Panc1 (cell line): Measurements from ENCODE around the gene AKT1. TPM values are rescaled to one million over a fixed set of nuclear protein-coding genes. Genes with fewer than 3 reads are reported as not detected.

Experiments used
- ATAC-seq: fragments of 200-7000 bp; cut with Tn5 transposase; 2 replicates; pipeline ENCODE4 v1.9.1; 2020; ENCODE audit warnings: mild to moderate bottlenecking, moderate library complexity
- BruUV-seq: library from RNA; stranded (reverse); fragments of 400-500 nt; replicated peaks from 2 replicates; lab custom pipeline; 2021; lab: Mats Ljungman, UMichigan
- CTCF ChIA-PET: fragments of 300-600 bp; sonication (Branson Sonifier 250); formaldehyde crosslinking; loops from one replicate; lab custom pipeline; 2022; ENCODE audit warnings: antibody characterized with exemption; lab: Charles Lee
- POLR2A ChIA-PET: fragments of 300-600 bp; sonication (Branson Sonifier 250); formaldehyde crosslinking; loops from one replicate; lab custom pipeline; 2022; ENCODE audit warnings: antibody characterized with exemption; lab: Charles Lee
- DNase-seq: peaks from one replicate; pipeline ENCODE4 v3.0.0-alpha.2; 2010; ENCODE audit warnings: low read depth, low spot score
- H3K27ac ChIP-seq: 2 replicates; pipeline ENCODE4 v1.5.1; 2011; ENCODE audit warnings: mild to moderate bottlenecking, low read length, inconsistent platforms
- H3K27me3 ChIP-seq: fragments of 200-500 bp; sonication (Bioruptor generic); 2 replicates; pipeline ENCODE4 v1.6.0; 2014; ENCODE audit warnings: low read length, inconsistent platforms; ENCODE audit not compliant: control insufficient read depth, insufficient read depth
- H3K36me3 ChIP-seq: fragments of 200-500 bp; sonication (Bioruptor generic); 2 replicates; pipeline ENCODE4 v1.5.1; 2014; ENCODE audit warnings: inconsistent platforms, mild to moderate bottlenecking, low read length, moderate library complexity; ENCODE audit not compliant: control insufficient read depth, insufficient read depth
- H3K4me1 ChIP-seq: 2 replicates; pipeline ENCODE4 v1.5.1; 2011; ENCODE audit warnings: inconsistent platforms, mild to moderate bottlenecking, low read length, moderate library complexity; ENCODE audit not compliant: control insufficient read depth, insufficient read depth
- H3K4me3 ChIP-seq, 2 experiments: 2 replicates each; pipeline ENCODE4 v1.5.1; 2011 to 2012; ENCODE audit warnings: low read depth in 2 of 2, low read length in 2 of 2, mild to moderate bottlenecking in 2 of 2, inconsistent platforms in 1 of 2, moderate library complexity in 1 of 2
- H3K9me3 ChIP-seq: fragments of 200-500 bp; sonication (Bioruptor generic); 2 replicates; pipeline ENCODE4 v1.5.1; 2014; ENCODE audit warnings: low read depth, mild to moderate bottlenecking, inconsistent platforms, low read length, moderate library complexity; ENCODE audit not compliant: control insufficient read depth, insufficient read depth
- CTCF ChIP-seq: fragments of 450-650 bp; IDR thresholded peaks from 2 replicates; pipeline ENCODE4 v1.5.1; 2017; ENCODE audit warnings: mild to moderate bottlenecking
- POLR2AphosphoS5 ChIP-seq: IDR thresholded peaks from 2 replicates; pipeline ENCODE4 v1.6.1; 2012; ENCODE audit warnings: mild to moderate bottlenecking, low read depth, low read length, moderate library complexity
- REST ChIP-seq, 2 experiments: IDR thresholded peaks; 2 replicates each; pipeline ENCODE4 v1.6.1; 2011 to 2012; ENCODE audit warnings: low read depth in 2 of 2, control low read depth in 1 of 2, low read length in 1 of 2, mild to moderate bottlenecking in 1 of 2, moderate library complexity in 1 of 2; ENCODE audit not compliant: insufficient read depth in 1 of 2
- SIN3A ChIP-seq: IDR thresholded peaks from 2 replicates; pipeline ENCODE4 v1.6.1; 2012; ENCODE audit warnings: low read depth, mild to moderate bottlenecking, low read length, moderate library complexity, borderline replicate concordance; ENCODE audit not compliant: insufficient read depth
- TCF7L2 ChIP-seq: IDR thresholded peaks from 2 replicates; pipeline ENCODE4 v1.6.1; 2011; ENCODE audit warnings: mild to moderate bottlenecking, low read depth, low read length, inconsistent platforms
- in situ Hi-C: cut with HindIII; loops from 2 replicates; pipeline ENCODE4 v1.10.0; 2016; ENCODE audit warnings: low sequenced_read_pairs, low pct_unique_long_range_greater_than_20kb
- intact Hi-C: fragments of 100-400 bp; cut with micrococcal nuclease; formaldehyde crosslinking; loops from one replicate; pipeline ENCODE4 v1.10.0; 2022; ENCODE audit not compliant: unreplicated experiment
- total RNA-seq: library from RNA; stranded (reverse); gene quantifications from one replicate; pipeline ENCODE4 v1.2.1, GENCODE V29; 2021; ENCODE audit not compliant: unreplicated experiment

AKT1 gene
- total RNA-seq, 1 experiment from 2014 or later: 175 TPM

- no peaks in the 10 kb centered on the region for H3K27me3 ChIP-seq
- POLR2A ChIA-PET: interaction anchor here (0.7 kb wide), 1 partner anchor 129 kb away, joined by 3 read pairs; no protein-coding TSS in a partner anchor
- ATAC-seq: no peak
- intact Hi-C loops: loop anchor here (5.0 kb wide), 1 partner anchor 61 kb away; no protein-coding TSS in a partner anchor
- CTCF ChIA-PET: no interaction called here
- H3K27ac ChIP-seq: no peak overlapping the region
- TF ChIP-seq SIN3A (no peak), REST (IDR thresholded peaks at IDR 0.05; ENCODE audit: insufficient read depth in 1 of 2, low read depth in 2 of 2, low read length in 1 of 2) (no peak), CTCF (no peak), TCF7L2 (no peak), POLR2AphosphoS5 (no peak)
- no peak for DNase-seq
- H3K4me1 ChIP-seq: peaks cover 18% of the 10 kb centered on the region
- H3K9me3 ChIP-seq: no peaks in the 10 kb centered on the region
- in situ Hi-C loops: no loop called here
- H3K36me3 ChIP-seq: no peaks in the 10 kb centered on the region; the same call in 1 of the 2 replicates
- no peak overlapping the region for H3K4me3 ChIP-seq
- no TSS peak for BruUV-seq
These were observed 29.2 kb downstream of the AKT1 start for GRCh38 chr14:104766256-104766862.

GRCh38 chr14:104765517-104765916, 30.0 kb downstream of the AKT1 start:
- no peaks in the 10 kb centered on the region for H3K9me3 ChIP-seq
- in situ Hi-C loops (no loop called here), intact Hi-C loops (loop anchor here (5.0 kb wide), 1 partner anchor 62 kb away; no protein-coding TSS in a partner anchor)
- no peak overlapping the region for H3K4me3 ChIP-seq
- ChIA-PET CTCF (no interaction called here), POLR2A (interaction anchor here (0.6 to 0.7 kb wide), 2 partner anchors 130 to 269 kb away, joined by 3 read pairs; no protein-coding TSS in a partner anchor)
- TF ChIP-seq CTCF: no peak
- no peak for TF ChIP-seq REST (IDR thresholded peaks at IDR 0.05; ENCODE audit: insufficient read depth in 1 of 2, low read depth in 2 of 2, low read length in 1 of 2)
- TF ChIP-seq TCF7L2: no peak
- TF ChIP-seq SIN3A: no peak
- no peak for TF ChIP-seq POLR2AphosphoS5
- no peak for ATAC-seq
- H3K4me1 ChIP-seq: peaks cover 17% of the 10 kb centered on the region
- H3K27ac ChIP-seq: no peak overlapping the region
- no TSS peak for BruUV-seq
- no peaks in the 10 kb centered on the region for H3K27me3 ChIP-seq
- DNase-seq: no peak
- no peaks in the 10 kb centered on the region for H3K36me3 ChIP-seq
